ENCODE results near the gene CLIP4. TPM values are rescaled to one million over a fixed set of nuclear protein-coding genes. Genes with fewer than 3 reads are reported as not detected.

The CLIP4 gene
- total and polyA plus RNA-seq, 4 donors: 15.1 to 30.1 (median 23.1) TPM

- no peak for ATAC-seq (ENCODE audit: insufficient read depth, low FRiP score)
- no peak for DNase-seq
- no peaks in the 10 kb centered on the region for H3K27me3 ChIP-seq (ENCODE audit: control insufficient read depth in 3 of 3, insufficient read depth in 3 of 3, low read length in 2 of 3)
- no peak within 1 kb of the TSS for H3K4me3 ChIP-seq
- no peaks in the 10 kb centered on the region for H3K36me3 ChIP-seq (ENCODE audit: control insufficient read depth in 4 of 4, insufficient read depth in 4 of 4, low read length in 4 of 4)
- 92 to 93% methylated on average over 8 of the region's 8 CpGs for WGBS, 2 donors
- peaks cover 0 to 5% (median 0%) of the 10 kb centered on the region in 5 donors for H3K4me1 ChIP-seq (ENCODE audit: control insufficient read depth in 5 of 5, insufficient read depth in 5 of 5, low read length in 5 of 5)
- H3K27ac ChIP-seq (ENCODE audit: low read depth in 1 of 2, low read length in 1 of 2): peak within 1 kb of the TSS in 1 of 2 donors; percentile 36
- H3K9ac ChIP-seq (ENCODE audit: insufficient read depth in 1 of 2, low read length in 2 of 2): no peak within 1 kb of the TSS
- TF ChIP-seq CTCF (IDR thresholded peaks at IDR 0.05; ENCODE audit: control extremely low read depth, extremely low read depth): no peak
- peaks cover 0 to 5% (median 0%) of the 10 kb centered on the region in 4 donors for H3K9me3 ChIP-seq (ENCODE audit: control insufficient read depth in 4 of 4, insufficient read depth in 3 of 4, low read length in 3 of 4)
Measured at GRCh38 chr2:29074411-29074810, 40.8 kb upstream of the CLIP4 start, which contains the start of gene PCARE. PCARE (minus strand) TSS chr2:29074523; CDS start chr2:29074261, 262 bp downstream.

- 60 to 74% methylated on average over 14 of the region's 14 CpGs for WGBS, 2 donors
- TF ChIP-seq CTCF (IDR thresholded peaks at IDR 0.05; ENCODE audit: control extremely low read depth, extremely low read depth): no peak
Measured at GRCh38 chr2:29075894-29076705, 39.1 kb upstream of the CLIP4 start.

GRCh38 chr2:29079887-29080286 is 35.3 kb upstream of the CLIP4 start:
- 93 to 96% methylated on average over 7 of the region's 7 CpGs for WGBS, 2 donors
- no peak for DNase-seq

More at GRCh38 chr2:29075894-29076705, 39.1 kb upstream of the CLIP4 start:
- Histone ChIP-seq H3K9ac (ENCODE audit: insufficient read depth in 1 of 2, low read length in 2 of 2) (no peak overlapping the region), H3K9me3 (ENCODE audit: control insufficient read depth in 4 of 4, insufficient read depth in 3 of 4, low read length in 3 of 4) (peaks cover 0 to 19% (median 3%) of the 10 kb centered on the region in 4 donors), H3K27ac (ENCODE audit: low read depth in 1 of 2, low read length in 1 of 2) (no peak overlapping the region), H3K27me3 (ENCODE audit: control insufficient read depth in 3 of 3, insufficient read depth in 3 of 3, low read length in 2 of 3) (no peaks in the 10 kb centered on the region), H3K4me3 (no peak overlapping the region), H3K4me1 (ENCODE audit: control insufficient read depth in 5 of 5, insufficient read depth in 5 of 5, low read length in 5 of 5) (peaks cover 0 to 4% (median 0%) of the 10 kb centered on the region in 5 donors), H3K36me3 (ENCODE audit: control insufficient read depth in 4 of 4, insufficient read depth in 4 of 4, low read length in 4 of 4) (no peaks in the 10 kb centered on the region)
- no peak for ATAC-seq (ENCODE audit: insufficient read depth, low FRiP score)
- no peak for DNase-seq

More at GRCh38 chr2:29079887-29080286, 35.3 kb upstream of the CLIP4 start:
- no peak for TF ChIP-seq CTCF (IDR thresholded peaks at IDR 0.05; ENCODE audit: control extremely low read depth, extremely low read depth)
- peaks cover 0 to 4% (median 0%) of the 10 kb centered on the region in 5 donors for H3K4me1 ChIP-seq (ENCODE audit: control insufficient read depth in 5 of 5, insufficient read depth in 5 of 5, low read length in 5 of 5)
- no peaks in the 10 kb centered on the region for H3K36me3 ChIP-seq (ENCODE audit: control insufficient read depth in 4 of 4, insufficient read depth in 4 of 4, low read length in 4 of 4)
- H3K27me3 ChIP-seq (ENCODE audit: control insufficient read depth in 3 of 3, insufficient read depth in 3 of 3, low read length in 2 of 3): no peaks in the 10 kb centered on the region
- H3K9me3 ChIP-seq (ENCODE audit: control insufficient read depth in 4 of 4, insufficient read depth in 3 of 4, low read length in 3 of 4): peaks cover 0 to 19% (median 3%) of the 10 kb centered on the region in 4 donors
- ATAC-seq (ENCODE audit: insufficient read depth, low FRiP score): no peak
- H3K9ac ChIP-seq (ENCODE audit: insufficient read depth in 1 of 2, low read length in 2 of 2): no peak overlapping the region
- H3K4me3 ChIP-seq: no peak overlapping the region
- no peak overlapping the region for H3K27ac ChIP-seq (ENCODE audit: low read depth in 1 of 2, low read length in 1 of 2)
